GM04504 (cell line): ENCODE data around the gene ELMO1.
"Not testable (repeated sequence)": the region's sequence is repeated elsewhere in the genome, so short reads cannot be mapped to it uniquely, and the experiment has no call there.

Source experiments
- DNase-seq: peaks from one replicate; pipeline ENCODE4 v3.0.0-alpha.2; 2012; ENCODE audit warnings: low read depth

Gene ELMO1

DNA sequence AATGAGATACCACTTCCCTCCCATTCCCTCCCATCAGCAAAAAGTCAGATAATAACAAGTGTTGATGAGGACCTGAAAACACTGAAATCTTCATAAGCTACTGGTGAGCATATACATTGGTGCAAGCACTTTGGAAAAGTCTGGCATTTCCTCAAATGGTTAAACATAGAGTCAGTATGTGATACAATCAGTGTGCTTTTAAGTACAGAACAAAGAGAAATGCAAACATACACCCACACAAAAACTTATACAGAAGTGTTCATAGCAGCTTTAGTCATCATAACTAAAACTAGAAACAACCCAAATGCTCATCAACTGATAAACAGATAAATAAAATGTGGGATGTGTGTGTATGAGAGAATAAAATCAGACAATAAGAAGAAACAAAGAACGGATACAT is 261.9 kb downstream of the ELMO1 start:
- no peak for DNase-seq

DNA sequence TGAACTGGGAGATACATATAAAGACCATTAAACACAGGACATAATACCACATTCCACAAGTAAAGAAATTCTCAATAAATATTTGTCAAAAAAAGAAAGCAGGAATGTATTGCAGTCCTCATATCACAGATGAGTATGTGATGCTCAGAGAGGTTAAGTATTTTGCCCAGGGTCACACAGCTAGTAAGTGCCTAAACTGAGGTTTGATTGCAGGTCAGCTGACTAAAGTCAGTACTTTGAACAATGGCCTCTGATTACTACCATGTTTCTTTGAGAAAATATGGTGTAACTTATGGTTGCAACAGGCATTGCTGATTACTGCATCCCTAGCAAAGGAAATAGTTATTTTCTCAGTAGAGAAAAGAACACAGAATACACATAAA is 267.1 kb downstream of the ELMO1 start:
- DNase-seq, result no peak

DNA sequence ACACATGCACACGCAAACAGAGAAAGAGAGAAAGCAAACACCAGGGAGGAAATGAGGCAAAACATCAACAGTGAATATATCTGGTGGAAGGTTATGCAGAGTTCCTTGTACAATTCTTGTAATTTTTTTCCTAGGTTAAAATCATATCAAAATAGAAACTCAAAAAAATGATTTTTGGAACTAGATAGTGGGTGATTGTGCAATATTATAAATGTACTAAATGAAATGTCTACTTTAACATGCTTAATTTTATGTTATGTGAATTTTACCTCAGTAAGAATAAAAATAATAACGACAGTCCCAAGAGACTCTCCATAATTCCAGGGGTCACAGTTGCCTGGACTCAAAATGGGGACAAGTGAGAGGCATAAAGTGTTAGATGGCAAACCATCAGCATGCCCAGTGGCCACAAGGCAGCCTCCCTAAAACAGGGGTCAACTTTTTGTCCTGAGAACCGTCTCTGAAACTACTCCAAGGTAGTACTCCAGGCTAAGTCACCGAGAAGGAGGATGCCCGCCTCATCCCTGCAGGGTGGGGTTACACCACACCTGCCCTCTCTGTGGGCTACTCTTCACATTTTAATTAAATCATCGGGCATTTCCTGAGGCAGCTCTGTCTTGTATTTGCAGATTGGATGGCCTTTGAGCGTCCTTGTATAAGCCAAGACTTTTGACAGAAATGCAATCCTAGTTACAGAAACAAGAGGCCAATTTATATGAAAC is 267.7 kb downstream of the ELMO1 start:
- no peak for DNase-seq

DNA sequence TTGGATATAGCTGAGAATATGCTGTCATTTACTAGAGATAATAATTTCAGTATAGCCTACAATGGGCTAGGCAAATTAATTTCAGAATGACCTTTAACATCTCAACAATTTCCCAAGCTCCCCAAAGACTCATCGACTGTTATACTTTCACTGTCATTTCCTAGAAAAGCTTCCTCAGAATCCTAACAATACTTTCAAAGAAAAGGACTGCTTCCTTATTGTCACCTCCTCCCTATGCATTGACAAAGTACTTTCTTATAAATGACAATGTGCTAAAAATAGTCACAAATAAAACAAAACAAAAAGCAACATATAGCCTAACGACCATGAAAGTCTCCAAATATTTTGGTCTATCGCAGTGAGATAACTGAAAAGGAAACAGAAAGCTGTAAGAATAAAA is 272.6 kb downstream of the ELMO1 start:
- no peak for DNase-seq

DNA sequence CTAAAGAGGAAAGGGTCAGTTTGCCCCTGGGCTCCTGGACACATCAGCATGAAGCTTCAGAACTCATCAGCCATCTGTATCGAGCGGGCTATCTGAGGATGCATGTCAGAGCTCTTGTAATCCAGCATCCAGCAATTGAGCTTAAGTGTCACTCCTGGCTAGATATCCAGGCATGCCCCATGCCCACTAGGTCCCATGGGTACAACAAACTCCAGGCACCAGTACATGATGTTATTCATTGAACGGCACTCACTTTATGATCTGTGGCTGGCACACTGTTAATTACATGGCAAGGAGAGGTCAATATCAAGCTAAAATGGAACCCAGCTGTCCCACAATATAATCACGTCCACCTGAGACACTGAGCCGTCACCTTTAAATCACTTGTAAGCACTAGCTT is 274.2 kb downstream of the ELMO1 start:
- no peak for DNase-seq

DNA sequence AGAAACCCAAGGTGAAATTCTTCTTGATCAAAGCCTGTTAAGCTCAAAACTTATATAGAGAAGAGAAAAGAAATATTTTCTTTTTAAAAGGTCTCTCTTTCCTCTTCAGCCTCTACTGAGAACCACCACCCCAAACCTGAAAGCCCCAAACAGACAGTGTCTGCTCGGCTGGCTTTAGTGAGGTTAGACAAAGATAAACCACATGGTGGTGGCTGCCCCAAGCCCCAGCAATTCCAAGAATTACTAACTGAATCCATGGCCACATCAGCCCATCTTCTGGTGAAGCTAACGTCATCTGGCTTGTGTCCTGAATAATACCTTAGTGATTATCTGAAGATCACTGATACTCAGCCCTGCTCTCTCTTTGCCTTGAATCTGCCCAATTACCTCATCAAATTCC is 275.0 kb downstream of the ELMO1 start:
- no peak for DNase-seq

DNA sequence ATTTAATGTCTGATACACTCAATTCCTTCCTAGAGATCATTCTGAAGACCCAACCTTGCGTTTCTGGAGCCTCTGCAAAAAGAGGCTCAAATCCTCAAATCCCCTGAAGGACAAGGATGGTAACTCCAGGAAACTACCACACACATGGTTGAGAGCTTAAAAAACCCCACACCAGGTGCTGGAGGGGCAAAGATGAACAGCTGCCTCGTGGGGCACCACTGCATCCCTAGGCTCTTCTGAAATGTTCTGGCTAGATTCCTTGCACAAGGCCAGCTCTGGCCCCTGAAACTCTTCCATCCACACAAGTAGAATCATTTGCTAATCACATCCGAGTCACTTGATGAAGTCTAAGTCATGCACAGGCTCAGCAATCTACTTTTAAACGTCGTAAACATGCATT is 286.6 kb downstream of the ELMO1 start:
- DNase-seq, result no peak

DNA sequence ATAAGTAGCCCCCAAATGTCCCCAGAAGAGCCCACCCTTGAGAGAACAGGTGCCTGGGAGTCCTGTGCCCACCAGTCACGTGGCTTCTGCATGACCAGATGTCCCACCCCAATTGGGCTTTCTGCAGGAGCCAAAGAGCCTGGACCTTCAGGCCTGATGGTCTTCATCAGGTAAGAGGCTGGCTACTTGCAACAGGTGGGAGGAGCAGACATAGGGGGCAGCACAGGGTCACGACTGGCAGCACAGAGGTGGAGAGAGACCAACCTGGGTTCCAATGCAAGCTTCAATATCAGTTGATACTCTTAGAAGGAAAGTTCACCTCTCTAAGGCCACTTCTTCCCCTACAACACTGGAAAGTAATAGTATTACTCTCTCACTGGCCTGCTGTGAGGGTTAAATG is 288.0 kb downstream of the ELMO1 start:
- DNase-seq, result no peak

DNA sequence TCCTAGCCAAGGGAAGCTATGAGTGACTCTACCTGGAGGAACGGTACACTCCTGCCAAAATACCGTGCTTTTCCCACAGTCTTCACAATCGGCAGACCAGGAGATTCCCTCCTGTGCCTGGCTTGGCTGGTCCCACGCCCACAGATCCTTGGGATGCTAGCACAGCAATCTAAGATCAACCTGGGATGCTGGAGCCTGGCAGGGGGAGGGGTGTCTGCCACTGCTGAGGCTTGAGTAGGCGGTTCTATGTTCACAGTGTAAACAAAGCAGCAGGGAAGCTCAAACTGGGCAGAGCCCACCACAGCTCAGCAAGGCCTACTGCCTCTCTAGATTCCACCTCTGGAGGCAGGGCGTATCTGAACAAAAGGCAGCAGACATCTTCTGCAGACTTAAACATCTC is 295.3 kb downstream of the ELMO1 start:
- DNase-seq, result no peak

DNA sequence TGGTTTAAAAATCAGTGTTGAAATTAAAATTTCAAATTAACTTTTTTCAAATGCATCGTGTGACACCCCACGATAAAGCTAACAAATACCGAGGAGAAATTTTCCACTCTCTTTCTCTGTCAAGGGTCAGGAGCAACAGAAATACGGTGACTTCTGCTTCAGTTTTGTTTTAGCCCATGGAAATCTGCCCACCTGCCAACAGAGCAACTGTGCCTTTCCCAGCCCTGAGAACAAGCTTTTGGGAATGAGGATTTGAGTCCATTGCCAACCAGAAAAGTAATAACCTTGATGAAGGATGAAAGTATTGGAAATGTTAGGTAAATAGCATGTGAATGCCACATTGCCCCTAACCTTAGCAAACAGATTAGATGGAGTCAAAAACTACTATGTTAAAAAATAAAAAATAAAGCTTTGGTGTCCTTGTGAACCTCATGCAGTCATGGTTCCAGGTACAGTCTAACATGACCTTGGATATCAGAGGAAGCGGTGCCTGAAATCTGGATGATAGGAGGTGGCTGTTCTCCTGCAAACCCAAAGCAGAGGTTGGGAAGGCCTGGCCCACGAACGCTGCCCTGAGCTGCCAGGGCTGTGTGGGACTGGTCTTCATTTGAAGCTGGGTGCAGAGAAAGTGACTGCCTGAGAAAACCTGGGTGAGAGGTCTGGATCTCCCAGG is 296.8 kb downstream of the ELMO1 start:
- no peak for DNase-seq

DNA sequence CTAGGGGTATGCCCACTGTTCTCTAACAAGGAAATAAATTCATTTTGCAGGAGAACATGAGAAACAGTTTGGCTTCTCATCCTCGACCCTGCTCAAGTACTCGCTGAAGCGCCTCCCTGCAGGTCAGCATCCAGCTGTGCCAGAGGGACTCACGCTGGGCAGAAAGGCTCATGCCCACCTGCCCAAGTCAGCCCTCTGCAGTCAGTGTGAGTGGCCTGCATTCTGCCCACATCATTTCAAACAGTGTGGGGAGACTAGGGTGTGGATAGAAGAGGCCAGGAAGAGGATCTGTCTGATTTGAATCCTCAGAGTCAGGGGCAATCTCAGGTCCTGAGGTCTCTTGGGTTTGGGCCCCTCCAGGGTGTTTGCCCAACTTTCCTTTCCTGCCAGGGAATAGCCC is 297.8 kb downstream of the ELMO1 start:
- no peak for DNase-seq

DNA sequence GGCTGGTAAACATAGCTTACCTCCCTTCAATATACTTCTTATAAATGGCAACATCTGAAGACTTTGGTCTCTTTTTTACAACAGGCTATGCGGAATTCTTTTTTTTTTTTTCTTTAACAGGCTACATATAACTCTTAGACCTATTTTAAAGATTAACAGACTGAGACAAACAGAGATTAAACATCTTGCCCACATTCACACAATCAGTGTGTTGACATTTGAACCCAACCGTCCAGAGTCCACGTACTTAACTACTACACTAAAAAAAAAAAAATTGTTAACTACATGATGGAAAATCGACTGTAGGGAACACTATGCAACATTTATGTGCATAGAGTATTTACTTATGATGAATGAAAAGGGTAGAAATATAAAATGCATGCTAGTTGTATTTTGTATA is 298.5 kb downstream of the ELMO1 start:
- no peak for DNase-seq

DNA sequence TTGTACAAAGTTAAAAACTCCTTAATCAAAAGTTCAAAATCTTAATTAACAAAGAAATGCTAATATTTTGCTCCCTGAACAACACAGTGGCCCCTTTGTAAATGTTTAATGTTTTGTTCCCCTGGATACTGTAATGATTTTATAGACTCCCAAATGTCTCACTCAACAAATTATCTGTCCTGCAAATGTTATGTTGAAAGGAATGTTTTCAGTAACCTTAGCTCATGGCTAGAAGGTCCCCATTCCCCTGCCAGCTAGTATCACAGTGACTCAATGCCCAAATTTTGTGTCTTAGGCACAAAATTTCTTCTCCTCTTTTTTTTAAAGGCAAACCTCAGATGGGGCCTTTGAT is 298.9 kb downstream of the ELMO1 start:
- DNase-seq, result no peak

DNA sequence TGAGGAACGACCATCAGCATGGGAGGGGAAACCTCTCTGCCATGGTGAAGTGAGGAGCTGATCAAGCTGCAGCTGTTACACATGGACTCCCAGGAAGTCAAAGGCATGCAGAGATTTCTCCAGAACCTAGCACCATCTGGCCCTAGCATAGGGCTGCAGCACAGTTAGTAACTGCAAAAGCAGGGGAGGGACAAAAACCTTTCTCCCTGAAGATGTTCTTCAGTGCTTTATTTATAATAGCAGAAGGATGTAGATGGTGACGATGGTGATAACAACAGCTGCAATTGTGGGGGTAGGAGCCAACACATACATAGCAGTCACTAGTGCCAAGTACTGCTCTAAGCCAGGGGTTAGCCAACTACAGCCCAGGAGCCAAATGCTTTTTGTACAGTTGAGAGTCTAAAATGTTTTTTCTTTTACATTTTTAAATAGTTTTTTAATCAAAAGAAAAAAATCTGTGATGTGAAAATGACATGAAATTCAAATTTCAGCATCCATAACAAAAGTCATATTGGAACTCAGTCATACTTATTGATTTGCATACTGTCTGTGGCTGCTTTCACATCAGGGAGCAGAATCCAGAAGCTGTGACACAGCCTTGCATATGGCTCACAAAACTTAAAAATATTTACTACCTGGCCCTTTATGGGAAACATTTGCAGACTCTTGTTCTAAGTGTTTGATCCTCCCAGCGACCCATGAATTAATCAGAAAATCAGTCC is 299.5 kb downstream of the ELMO1 start:
- DNase-seq, result no peak

DNA sequence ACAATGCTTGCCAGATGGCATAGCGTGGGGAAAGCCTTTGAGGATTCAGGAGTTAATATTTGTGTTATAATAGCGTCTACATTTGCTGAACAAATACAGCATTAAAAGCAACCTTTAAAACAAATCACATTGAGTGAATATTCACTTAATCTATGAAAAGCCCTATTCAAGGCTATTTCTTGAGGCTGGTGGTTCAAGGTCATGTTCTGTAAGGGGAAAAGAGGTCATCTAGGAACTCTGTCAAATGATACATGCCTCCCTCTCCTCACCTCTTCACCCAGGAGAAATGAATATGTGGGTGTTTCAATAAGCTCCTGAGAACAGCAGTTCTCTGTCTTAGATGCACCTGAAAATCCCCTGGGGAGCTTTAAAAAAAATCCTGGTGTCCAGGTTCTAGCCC is 303.0 kb downstream of the ELMO1 start:
- DNase-seq, result no peak

DNA sequence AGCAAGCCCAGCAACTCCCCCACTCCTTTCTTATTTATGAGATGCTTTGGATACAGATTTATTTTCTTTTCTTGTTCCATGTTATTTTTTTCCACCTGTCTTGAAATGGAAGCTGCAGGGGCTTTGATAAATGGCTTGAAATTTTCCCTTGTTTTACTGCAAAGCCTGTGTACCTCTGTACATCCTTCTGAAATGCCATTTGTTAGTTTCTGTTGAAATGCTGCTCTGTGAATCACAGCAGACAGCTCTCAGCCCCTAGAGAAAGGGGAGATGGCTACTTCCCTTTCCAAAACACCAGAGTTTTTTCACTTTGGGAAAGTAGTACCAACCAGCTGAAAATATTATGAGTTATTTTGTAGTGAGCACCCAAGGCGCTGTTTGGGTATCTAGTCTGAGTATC is 304.2 kb downstream of the ELMO1 start:
- no peak for DNase-seq

DNA sequence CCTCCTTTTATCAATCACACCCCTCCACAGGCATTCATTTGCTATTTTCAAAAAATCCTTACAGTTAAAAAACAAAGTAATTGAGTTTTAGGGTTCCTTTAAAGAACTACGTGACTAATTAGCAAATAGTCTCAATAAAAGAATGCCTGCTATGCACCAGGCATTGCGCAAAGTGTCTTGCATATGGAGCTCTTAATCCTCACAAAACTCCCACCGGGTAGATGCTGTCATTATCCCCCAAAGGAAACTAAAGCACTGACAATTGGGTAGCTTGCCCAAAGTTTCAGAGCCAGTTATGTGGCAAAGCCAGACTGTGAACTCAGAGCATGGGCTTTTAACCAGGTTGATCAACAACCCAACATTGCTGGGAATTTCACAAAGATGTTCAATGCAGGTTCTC is 305.7 kb downstream of the ELMO1 start:
- no peak for DNase-seq

DNA sequence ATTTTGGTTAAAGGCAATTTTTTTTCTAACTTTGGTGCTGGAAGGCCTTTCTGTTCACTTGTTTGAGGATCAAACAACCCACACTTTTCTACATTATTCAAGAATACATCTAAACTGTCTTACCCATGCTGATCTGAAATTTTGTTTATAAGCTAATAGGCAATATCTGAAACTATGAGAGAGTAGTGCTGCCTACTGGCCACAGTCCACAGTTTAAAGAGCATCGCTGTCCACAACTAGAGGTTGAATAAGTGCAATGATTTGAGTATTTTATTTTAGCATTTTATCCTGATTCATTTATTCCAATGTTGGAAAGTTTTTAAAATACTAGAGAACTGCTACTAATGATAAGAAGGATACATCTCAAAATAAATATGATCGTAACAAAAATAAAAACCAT is 306.9 kb downstream of the ELMO1 start:
- DNase-seq, result no peak

DNA sequence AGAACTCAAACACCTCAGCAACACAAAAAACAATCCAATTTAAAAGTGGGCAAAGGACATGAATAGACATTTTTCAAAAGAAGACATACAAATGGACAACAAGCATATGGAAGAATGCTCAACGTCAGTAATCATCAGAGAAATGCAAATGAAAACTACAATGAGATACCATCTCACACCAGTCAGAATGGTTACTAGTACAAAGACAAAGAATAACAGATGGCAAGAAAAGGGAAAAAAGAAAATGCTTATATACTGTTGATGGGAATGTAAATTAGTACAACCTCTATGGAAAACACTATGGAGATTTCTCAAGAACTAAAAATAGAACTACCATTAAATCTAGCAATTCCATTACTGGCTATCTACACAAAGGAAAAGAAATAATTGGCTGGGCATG is 314.8 kb downstream of the ELMO1 start:
- DNase-seq, result not testable (repeated sequence)

DNA sequence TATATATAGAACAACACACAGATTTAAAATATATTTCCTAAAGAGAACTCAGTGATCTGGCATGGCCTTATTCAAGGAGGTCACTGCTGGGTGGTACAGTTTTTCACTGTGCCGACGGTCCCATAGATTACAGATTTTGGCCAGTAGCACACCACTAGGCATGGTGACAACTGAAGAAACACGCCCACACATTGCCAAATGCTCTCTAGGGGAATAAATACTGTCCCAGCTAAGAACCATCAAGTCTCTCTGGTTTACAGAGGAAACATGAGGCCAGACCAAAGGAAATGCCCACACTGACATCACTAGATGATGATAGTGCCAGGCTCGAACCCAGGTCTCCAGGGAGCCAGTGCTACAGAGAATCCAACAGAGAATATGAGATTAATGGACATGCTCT is 316.8 kb downstream of the ELMO1 start:
- no peak for DNase-seq

DNA sequence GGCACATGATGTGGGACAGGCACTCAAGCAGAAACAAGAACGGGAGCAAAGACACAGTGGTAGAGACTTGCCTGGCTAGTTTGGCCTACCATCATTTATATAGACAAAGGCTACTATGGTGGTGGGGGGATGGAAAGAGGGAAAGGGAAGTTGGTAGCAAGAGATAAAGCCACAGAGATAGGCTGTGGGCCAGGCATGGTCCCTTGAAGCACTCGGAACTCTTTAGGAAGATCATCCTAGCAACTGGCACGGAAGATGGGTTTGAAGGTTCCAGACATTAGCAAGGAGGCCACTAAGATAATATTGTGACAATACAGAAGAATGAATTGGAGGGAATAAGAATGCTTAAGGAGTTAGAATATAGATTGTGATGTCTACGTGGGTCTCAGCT is 319.6 kb downstream of the ELMO1 start:
- no peak for DNase-seq

DNA sequence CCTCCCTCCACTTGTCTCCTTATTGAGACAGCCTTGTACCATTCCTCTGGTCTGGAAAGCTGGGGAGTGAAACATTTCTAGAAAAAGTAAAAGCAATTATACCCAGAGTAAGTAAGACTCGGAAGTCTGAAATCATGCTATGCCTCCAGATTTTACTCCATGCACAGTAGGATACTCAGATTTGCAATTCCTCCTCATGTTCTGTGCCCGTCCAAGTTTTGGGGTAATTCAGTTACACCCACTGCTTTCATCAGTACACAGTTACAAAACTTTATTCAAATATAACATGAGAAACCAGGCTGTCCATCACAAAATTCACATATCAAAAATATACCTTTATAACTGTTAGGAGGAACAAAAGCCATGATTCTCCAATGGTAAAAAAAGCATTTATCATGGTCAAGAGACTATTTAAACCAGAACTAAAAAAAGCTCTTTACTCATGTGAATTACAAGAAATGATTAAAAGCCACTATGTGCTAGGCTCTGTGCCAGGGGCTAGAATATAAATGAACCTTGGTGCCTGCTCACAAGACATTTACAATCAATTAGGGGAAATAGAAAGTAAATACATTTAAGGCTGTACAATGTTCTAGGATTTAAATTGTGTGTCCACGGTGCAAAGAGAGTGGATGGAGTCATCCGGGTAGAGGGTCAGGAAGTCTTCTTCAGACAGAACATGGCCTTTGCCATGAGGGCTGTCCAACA is 320.2 kb downstream of the ELMO1 start:
- DNase-seq, result no peak

DNA sequence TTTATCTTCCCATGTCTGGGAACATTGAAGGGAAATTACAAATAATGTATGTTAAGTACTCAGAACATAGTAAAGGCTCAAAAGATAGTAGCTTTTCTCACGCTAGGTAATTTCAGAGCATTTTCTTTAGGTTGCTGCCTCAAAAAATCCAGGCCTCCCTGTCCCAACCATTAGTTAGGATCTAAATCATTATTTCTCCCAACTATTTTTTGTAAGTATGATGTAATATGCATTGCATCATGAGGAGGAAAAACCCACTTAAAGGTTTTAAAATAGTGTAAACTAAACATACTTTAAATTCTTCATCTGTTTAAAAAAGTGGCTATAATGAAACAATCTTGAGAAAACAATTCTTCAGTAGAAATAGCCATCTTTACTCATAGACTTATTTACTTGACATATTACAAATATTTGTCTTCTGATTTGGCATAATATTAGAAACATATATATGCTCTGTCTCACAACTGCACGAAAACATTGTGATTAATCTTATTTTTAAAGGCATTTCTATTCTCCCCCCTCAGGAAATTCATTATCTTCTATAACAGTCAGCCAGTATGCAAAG is 329.3 kb downstream of the ELMO1 start:
- DNase-seq, result no peak
